ENCODE results near the gene PEDS1. TPM values are rescaled to one million over a fixed set of nuclear protein-coding genes. Genes with fewer than 3 reads are reported as not detected.

The PEDS1 gene
- total and polyA plus RNA-seq, 2 of the 13 experiments (the other 11 are each of a cell fraction or from before 2014, with no cell fraction given): 30.5 to 93.9 TPM

DNA sequence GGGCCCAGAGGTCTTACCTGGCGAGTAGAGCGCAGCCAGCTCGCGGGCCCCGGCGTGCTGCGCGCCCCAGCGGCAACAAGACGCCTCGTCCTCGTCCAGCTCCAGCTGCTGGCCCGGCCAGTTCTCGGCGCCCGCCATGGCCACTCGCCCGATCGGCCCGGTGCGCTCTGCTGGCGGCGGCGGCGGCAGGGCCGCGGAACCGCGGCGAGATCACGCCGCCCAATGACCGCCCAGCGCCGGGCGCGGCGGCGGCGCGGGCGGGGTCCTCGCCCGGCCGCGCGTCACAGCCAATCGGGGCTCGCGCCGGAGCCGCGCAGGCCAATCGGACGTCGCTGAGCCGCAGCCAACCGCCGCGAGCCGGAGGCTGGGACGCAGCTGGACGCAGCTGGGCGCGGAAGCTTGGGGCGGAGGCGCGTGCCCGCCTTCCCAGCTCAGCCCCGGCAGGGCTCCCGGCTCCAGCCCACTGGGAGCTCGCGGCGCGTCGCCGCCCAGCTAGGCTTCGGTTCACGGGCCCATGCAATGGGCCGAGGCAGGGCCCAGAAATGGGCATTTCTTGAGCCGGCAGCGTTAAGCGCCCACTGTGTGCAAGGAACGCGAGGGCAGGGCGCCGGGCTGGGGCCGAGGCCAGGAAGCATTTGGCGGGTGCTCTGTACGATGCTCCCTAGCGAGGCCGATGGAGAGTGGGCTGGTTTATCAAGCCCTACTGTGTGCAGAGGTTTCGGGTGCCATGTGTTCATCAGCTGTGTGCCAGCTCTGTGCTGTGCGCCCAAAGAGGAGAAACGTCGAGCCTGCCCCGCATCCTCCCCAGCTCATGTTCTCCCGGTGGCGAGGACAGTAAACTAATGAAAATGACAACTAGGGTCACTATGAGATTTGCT is at the start of gene PEDS1 (continued):
- TF ChIP-seq, protein P1, sequence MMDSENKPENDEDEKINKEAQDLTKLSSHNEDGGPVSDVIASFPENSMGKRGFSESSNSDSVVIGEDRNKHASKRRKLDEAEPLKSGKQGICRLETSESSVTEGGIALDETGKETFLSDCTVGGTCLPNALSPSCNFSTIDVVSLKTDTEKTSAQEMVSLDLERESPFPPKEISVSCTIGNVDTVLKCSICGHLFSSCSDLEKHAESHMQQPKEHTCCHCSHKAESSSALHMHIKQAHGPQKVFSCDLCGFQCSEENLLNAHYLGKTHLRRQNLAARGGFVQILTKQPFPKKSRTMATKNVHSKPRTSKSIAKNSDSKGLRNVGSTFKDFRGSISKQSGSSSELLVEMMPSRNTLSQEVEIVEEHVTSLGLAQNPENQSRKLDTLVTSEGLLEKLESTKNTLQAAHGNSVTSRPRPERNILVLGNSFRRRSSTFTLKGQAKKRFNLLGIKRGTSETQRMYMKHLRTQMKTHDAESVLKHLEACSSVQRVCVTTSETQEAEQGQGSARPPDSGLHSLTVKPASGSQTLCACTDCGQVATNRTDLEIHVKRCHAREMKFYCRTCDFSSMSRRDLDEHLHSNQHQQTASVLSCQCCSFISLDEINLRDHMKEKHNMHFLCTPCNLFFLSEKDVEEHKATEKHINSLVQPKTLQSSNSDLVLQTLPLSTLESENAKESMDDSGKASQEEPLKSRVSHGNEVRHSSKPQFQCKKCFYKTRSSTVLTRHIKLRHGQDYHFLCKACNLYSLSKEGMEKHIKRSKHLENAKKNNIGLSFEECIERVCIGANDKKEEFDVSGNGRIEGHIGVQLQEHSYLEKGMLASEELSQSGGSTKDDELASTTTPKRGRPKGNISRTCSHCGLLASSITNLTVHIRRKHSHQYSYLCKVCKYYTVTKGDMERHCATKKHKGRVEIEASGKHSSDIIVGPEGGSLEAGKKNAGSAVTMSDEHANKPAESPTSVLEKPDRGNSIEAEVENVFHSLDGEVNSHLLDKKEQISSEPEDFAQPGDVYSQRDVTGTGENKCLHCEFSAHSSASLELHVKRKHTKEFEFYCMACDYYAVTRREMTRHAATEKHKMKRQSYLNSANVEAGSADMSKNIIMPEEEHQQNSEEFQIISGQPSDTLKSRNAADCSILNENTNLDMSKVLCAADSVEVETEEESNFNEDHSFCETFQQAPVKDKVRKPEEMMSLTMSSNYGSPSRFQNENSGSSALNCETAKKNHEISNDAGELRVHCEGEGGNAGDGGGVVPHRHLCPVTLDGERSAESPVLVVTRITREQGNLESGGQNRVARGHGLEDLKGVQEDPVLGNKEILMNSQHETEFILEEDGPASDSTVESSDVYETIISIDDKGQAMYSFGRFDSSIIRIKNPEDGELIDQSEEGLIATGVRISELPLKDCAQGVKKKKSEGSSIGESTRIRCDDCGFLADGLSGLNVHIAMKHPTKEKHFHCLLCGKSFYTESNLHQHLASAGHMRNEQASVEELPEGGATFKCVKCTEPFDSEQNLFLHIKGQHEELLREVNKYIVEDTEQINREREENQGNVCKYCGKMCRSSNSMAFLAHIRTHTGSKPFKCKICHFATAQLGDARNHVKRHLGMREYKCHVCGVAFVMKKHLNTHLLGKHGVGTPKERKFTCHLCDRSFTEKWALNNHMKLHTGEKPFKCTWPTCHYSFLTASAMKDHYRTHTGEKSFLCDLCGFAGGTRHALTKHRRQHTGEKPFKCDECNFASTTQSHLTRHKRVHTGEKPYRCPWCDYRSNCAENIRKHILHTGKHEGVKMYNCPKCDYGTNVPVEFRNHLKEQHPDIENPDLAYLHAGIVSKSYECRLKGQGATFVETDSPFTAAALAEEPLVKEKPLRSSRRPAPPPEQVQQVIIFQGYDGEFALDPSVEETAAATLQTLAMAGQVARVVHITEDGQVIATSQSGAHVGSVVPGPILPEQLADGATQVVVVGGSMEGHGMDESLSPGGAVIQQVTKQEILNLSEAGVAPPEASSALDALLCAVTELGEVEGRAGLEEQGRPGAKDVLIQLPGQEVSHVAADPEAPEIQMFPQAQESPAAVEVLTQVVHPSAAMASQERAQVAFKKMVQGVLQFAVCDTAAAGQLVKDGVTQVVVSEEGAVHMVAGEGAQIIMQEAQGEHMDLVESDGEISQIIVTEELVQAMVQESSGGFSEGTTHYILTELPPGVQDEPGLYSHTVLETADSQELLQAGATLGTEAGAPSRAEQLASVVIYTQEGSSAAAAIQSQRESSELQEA (CRISPR knock-in tag; IDR thresholded peaks at IDR 0.05; ENCODE audit: not compliant biosample characterization): peak; percentile 36
- TF ChIP-seq ZNF773 (CRISPR knock-in tag; IDR thresholded peaks at IDR 0.05; ENCODE audit: borderline replicate concordance) (no peak; the same call in none of the 2 replicates), HNF1A (IDR thresholded peaks at IDR 0.05; ENCODE audit: low read depth) (no peak), HNF1A (CRISPR knock-in tag; IDR thresholded peaks at IDR 0.05; ENCODE audit: borderline replicate concordance) (peak; percentile 79)
- TF ChIP-seq, protein P2, sequence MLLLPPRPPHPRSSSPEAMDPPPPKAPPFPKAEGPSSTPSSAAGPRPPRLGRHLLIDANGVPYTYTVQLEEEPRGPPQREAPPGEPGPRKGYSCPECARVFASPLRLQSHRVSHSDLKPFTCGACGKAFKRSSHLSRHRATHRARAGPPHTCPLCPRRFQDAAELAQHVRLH (CRISPR knock-in tag; IDR thresholded peaks at IDR 0.05; ENCODE audit: borderline replicate concordance, low read depth): peak; percentile 90; the same call in 1 of the 2 replicates
- TF ChIP-seq, protein P3, sequence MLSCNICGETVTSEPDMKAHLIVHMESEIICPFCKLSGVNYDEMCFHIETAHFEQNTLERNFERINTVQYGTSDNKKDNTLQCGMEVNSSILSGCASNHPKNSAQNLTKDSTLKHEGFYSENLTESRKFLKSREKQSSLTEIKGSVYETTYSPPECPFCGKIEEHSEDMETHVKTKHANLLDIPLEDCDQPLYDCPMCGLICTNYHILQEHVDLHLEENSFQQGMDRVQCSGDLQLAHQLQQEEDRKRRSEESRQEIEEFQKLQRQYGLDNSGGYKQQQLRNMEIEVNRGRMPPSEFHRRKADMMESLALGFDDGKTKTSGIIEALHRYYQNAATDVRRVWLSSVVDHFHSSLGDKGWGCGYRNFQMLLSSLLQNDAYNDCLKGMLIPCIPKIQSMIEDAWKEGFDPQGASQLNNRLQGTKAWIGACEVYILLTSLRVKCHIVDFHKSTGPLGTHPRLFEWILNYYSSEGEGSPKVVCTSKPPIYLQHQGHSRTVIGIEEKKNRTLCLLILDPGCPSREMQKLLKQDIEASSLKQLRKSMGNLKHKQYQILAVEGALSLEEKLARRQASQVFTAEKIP (CRISPR knock-in tag; IDR thresholded peaks at IDR 0.05; ENCODE audit: borderline replicate concordance): no peak

All from HepG2 (cell line).